Tongue (tissue), 3 donors: ENCODE data around the gene C10orf95. TPM values are rescaled to one million over a fixed set of nuclear protein-coding genes. Genes with fewer than 3 reads are reported as not detected.

ENCODE experiments used
- DNase-seq: peaks from one replicate; pipeline ENCODE4 v3.0.0-alpha.2; 2015
- small RNA-seq: library from RNA; depleted of rRNA; stranded (forward); fragments of <200 nt; gene quantifications from one replicate; pipeline ENCODE3, GENCODE V24; 2014; ENCODE audit warnings: low replicate concordance
- total RNA-seq: library from RNA; depleted of rRNA; stranded (reverse); fragments of >200 nt; gene quantifications from one replicate; pipeline ENCODE4 v1.2.3, GENCODE V29; 2014

The C10orf95 gene
- total RNA-seq, 1 donor from 2014 or later: not detected

GRCh38 chr10:102401342-102401654 is 50.0 kb downstream of the C10orf95 start:
- no peak for DNase-seq

GRCh38 chr10:102400598-102401341 is 50.6 kb downstream of the C10orf95 start:
- DNase-seq: no peak

GRCh38 chr10:102400076-102400475 is 51.3 kb downstream of the C10orf95 start:
- no peak for DNase-seq

Small RNAs within 50 kb of the gene (small RNA-seq; reads per million reads assigned to genes)
- gene MIR146B: 725 reads per million, percentile 98 among the genes with 10 or more reads in this experiment

Other genes starting within 250 kb of the C10orf95 start
- gene ELOVL3, start 225.2 kb downstream of the C10orf95 start, total RNA-seq: not detected
- 3.2 TPM for gene PITX3, start 210.0 kb downstream of the C10orf95 start, total RNA-seq
- gene GBF1, start 206.0 kb downstream of the C10orf95 start, total RNA-seq: 37.4 TPM
- 19.8 TPM for gene NFKB2, start 55.8 kb downstream of the C10orf95 start, total RNA-seq
- 6.2 TPM for gene PSD, start 32.8 kb downstream of the C10orf95 start, total RNA-seq
- 6.3 TPM for gene FBXL15, start 30.7 kb downstream of the C10orf95 start, total RNA-seq
- gene CUEDC2, start 19.0 kb downstream of the C10orf95 start, total RNA-seq: 54.5 TPM
- gene ACTR1A, start 51.2 kb upstream of the C10orf95 start, total RNA-seq: 75.2 TPM
- gene SUFU, start 52.4 kb upstream of the C10orf95 start, total RNA-seq: 10.8 TPM
- gene TRIM8, start 192.9 kb upstream of the C10orf95 start, total RNA-seq: 82.2 TPM